ENCODE results near the gene BCAS1. TPM values are rescaled to one million over a fixed set of nuclear protein-coding genes. Genes with fewer than 3 reads are reported as not detected.

Gene BCAS1
- total RNA-seq, 1 donor from 2014 or later, result 0.32 TPM

- no peak overlapping the region for H3K4me3 Mint-ChIP-seq (ENCODE audit: unreplicated experiment)
- no peak for DNase-seq
- no peak for TF ChIP-seq CTCF (IDR thresholded peaks at IDR 0.05; ENCODE audit: partially characterized antibody, unreplicated experiment)
- H3K36me3 Mint-ChIP-seq (ENCODE audit: unreplicated experiment), result peaks cover 13% of the 10 kb centered on the region
- no peaks in the 10 kb centered on the region for H3K4me1 Mint-ChIP-seq (ENCODE audit: low read depth, unreplicated experiment)
- H3K27ac Mint-ChIP-seq (ENCODE audit: unreplicated experiment), result no peak overlapping the region
- peaks cover 2% of the 10 kb centered on the region for H3K9me3 Mint-ChIP-seq (ENCODE audit: unreplicated experiment)
- no peaks in the 10 kb centered on the region for H3K27me3 Mint-ChIP-seq (ENCODE audit: unreplicated experiment)
These were observed 114.2 kb downstream of the BCAS1 start for GRCh38 chr20:53956013-53956715.

DNA sequence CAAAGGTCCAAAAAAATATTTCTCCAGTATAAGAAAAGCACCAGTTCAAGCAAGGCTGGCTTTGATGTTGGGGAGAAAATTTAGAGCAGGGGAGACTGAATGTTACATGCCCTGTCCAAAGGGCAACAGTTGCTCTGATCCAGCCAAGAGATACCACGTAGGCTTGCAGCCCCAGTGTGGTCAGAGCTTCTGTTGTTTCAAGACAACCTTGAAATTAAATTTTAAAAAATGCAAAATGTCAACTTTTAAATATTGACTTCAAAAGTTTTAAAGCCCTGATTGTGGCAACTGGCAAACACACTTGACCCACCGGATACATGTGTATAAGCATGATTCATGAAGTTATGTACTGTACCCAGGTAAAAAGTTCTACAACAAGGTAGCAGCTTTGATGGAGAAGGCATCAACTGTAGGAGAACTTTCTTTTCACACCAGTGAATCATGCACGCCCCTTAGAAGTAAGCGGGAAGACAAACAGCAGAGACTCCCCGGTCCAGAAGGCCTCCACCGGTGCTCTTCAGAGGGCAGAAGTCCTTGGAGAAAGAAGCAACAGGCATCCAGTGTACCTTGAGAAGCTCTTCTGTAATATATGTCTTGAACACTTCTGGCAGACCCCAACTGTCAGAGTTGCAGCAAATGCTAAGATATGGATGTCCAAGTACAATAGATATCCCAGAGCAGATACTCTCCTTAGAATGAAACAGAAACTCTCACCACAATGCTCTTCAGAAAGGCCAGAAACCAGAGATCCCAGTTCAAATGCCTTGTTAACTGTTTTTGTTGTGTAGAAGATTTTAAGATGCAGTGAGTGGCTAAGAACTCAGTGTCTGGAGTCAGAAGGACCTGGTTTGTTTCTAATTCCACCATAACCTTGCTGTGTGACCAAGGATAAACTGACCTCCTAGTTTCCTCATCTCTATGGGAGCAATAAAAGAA lies 115.4 kb downstream of the BCAS1 start:
- Mint-ChIP-seq H3K27ac (ENCODE audit: unreplicated experiment) (no peak overlapping the region), H3K4me3 (ENCODE audit: unreplicated experiment) (no peak overlapping the region), H3K27me3 (ENCODE audit: unreplicated experiment) (no peaks in the 10 kb centered on the region), H3K4me1 (ENCODE audit: low read depth, unreplicated experiment) (no peaks in the 10 kb centered on the region), H3K36me3 (ENCODE audit: unreplicated experiment) (peaks cover 13% of the 10 kb centered on the region), H3K9me3 (ENCODE audit: unreplicated experiment) (peaks cover 3% of the 10 kb centered on the region)
- DNase-seq, result no peak
- no peak for TF ChIP-seq CTCF (IDR thresholded peaks at IDR 0.05; ENCODE audit: partially characterized antibody, unreplicated experiment)

GRCh38 chr20:53952528-53953096 lies 117.8 kb downstream of the BCAS1 start:
- TF ChIP-seq CTCF (IDR thresholded peaks at IDR 0.05; ENCODE audit: partially characterized antibody, unreplicated experiment), result no peak
- Mint-ChIP-seq H3K4me3 (ENCODE audit: unreplicated experiment) (no peak overlapping the region), H3K4me1 (ENCODE audit: low read depth, unreplicated experiment) (no peaks in the 10 kb centered on the region), H3K9me3 (ENCODE audit: unreplicated experiment) (peaks cover 3% of the 10 kb centered on the region), H3K36me3 (ENCODE audit: unreplicated experiment) (peaks cover 13% of the 10 kb centered on the region), H3K27me3 (ENCODE audit: unreplicated experiment) (no peaks in the 10 kb centered on the region), H3K27ac (ENCODE audit: unreplicated experiment) (no peak overlapping the region)
- no peak for DNase-seq

GRCh38 chr20:53950578-53950977 lies 119.8 kb downstream of the BCAS1 start:
- Mint-ChIP-seq H3K36me3 (ENCODE audit: unreplicated experiment) (peaks cover 13% of the 10 kb centered on the region), H3K9me3 (ENCODE audit: unreplicated experiment) (peaks cover 3% of the 10 kb centered on the region), H3K27ac (ENCODE audit: unreplicated experiment) (no peak overlapping the region), H3K4me1 (ENCODE audit: low read depth, unreplicated experiment) (no peaks in the 10 kb centered on the region), H3K4me3 (ENCODE audit: unreplicated experiment) (no peak overlapping the region), H3K27me3 (ENCODE audit: unreplicated experiment) (no peaks in the 10 kb centered on the region)
- no peak for DNase-seq
- no peak for TF ChIP-seq CTCF (IDR thresholded peaks at IDR 0.05; ENCODE audit: partially characterized antibody, unreplicated experiment)

Data from glutamatergic neuron (in vitro differentiated cells).